ENCODE results near the gene ERBB3.
A peak's percentile ranks its signal among the peaks of the same experiment; 100 is the strongest.

The ERBB3 gene

GRCh38 chr12:56121204-56121870, 41.4 kb downstream of the ERBB3 start:
- Histone ChIP-seq H2AK5ac (ENCODE audit: low read length) (no peak overlapping the region), H3K56ac (ENCODE audit: low read length) (no peak overlapping the region), H2BK15ac (replicated peaks; ENCODE audit: low read depth) (no peak overlapping the region), H3K27me3 (ENCODE audit: insufficient read depth, low read length, poor library complexity) (no peaks in the 10 kb centered on the region), H3K36me3 (ENCODE audit: control insufficient read depth, insufficient read depth, low read length) (peaks cover 2% of the 10 kb centered on the region), H4K8ac (ENCODE audit: low read depth, low read length) (no peak overlapping the region), H3K4me1 (ENCODE audit: control insufficient read depth, low read depth, low read length) (peaks cover 5% of the 10 kb centered on the region), H2BK120ac (ENCODE audit: low read depth, low read length) (no peak overlapping the region), H3K18ac (ENCODE audit: low read length) (no peak overlapping the region), H3K27ac (ENCODE audit: low read depth, low read length) (no peak overlapping the region), H3K4ac (ENCODE audit: low read depth, low read length) (no peak overlapping the region), H3K79me1 (ENCODE audit: low read length) (peaks cover 2% of the 10 kb centered on the region), H3K9ac (ENCODE audit: low read length) (no peak overlapping the region), H3K4me3 (ENCODE audit: low read length) (no peak overlapping the region), H4K5ac (ENCODE audit: low read length) (no peak overlapping the region), H3K4me2 (ENCODE audit: low read length) (no peak overlapping the region), H2BK5ac (ENCODE audit: low read length) (no peak overlapping the region), H3K79me2 (ENCODE audit: control insufficient read depth, insufficient read depth, low read length) (peaks cover 11% of the 10 kb centered on the region), H3K23ac (ENCODE audit: low read length) (no peak overlapping the region)
- no peak for DNase-seq
- no CpG with 5 or more reads among the region's 11 CpGs for WGBS (ENCODE audit: extremely low coverage, insufficient coverage, low lambda C conversion rate)

DNA sequence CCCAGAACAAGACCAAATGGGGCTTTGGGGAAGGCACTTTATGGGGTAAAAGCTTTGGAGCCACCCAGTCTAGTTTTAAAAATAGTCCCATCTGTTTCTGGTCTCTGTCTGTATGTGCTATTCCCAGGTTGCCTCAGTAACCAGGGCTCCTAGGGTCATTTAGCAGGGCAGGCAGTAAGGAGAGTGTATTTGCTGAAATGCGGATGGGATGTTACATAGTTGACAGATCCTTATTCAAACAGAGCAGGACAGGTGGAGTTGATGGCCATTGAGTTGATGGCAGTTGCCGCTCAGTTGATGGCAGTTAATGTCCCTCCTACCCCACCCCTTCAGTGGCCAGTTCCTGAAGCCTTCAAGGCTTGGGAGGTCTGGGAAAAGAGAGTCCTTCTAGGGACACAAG, 42.7 kb downstream of the ERBB3 start:
- Histone ChIP-seq H4K8ac (ENCODE audit: low read depth, low read length) (no peak overlapping the region), H3K4ac (ENCODE audit: low read depth, low read length) (no peak overlapping the region), H2BK15ac (replicated peaks; ENCODE audit: low read depth) (no peak overlapping the region), H3K56ac (ENCODE audit: low read length) (no peak overlapping the region), H3K4me3 (ENCODE audit: low read length) (no peak overlapping the region), H3K4me2 (ENCODE audit: low read length) (no peak overlapping the region), H3K18ac (ENCODE audit: low read length) (no peak overlapping the region), H3K9ac (ENCODE audit: low read length) (no peak overlapping the region), H3K4me1 (ENCODE audit: control insufficient read depth, low read depth, low read length) (peaks cover 10% of the 10 kb centered on the region), H3K79me2 (ENCODE audit: control insufficient read depth, insufficient read depth, low read length) (peaks cover 2% of the 10 kb centered on the region), H3K27me3 (ENCODE audit: insufficient read depth, low read length, poor library complexity) (no peaks in the 10 kb centered on the region), H3K36me3 (ENCODE audit: control insufficient read depth, insufficient read depth, low read length) (peaks cover 2% of the 10 kb centered on the region), H3K27ac (ENCODE audit: low read depth, low read length) (no peak overlapping the region), H2BK5ac (ENCODE audit: low read length) (no peak overlapping the region), H3K23ac (ENCODE audit: low read length) (no peak overlapping the region), H3K79me1 (ENCODE audit: low read length) (peaks cover 2% of the 10 kb centered on the region), H2BK120ac (ENCODE audit: low read depth, low read length) (no peak overlapping the region), H2AK5ac (ENCODE audit: low read length) (no peak overlapping the region), H4K5ac (ENCODE audit: low read length) (no peak overlapping the region)
- DNase-seq = no peak
- WGBS (ENCODE audit: extremely low coverage, insufficient coverage, low lambda C conversion rate) = no CpG with 5 or more reads among the region's 2 CpGs

DNA sequence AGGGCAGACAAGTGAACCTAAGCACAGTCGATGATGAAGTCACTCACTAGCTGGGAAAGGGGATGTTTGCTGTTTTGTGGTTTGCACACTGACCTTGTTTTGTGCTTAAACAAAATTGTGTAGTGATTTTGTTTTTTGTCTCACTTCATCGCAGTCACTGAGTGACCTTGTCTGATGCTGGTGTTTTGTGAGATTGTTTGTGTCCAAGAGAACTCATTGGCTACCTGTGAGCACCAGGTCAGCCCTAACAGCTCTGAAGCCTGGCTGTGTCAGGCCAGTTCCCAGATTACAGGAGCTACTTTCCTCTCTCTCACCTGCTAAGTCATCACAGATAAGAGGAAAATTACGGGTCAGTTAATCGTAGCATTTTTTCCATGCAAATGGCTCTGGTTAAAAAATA, 44.2 kb downstream of the ERBB3 start:
- DNase-seq = no peak
- Histone ChIP-seq H3K9ac (ENCODE audit: low read length) (no peak overlapping the region), H3K18ac (ENCODE audit: low read length) (no peak overlapping the region), H3K27me3 (ENCODE audit: insufficient read depth, low read length, poor library complexity) (no peaks in the 10 kb centered on the region), H3K4me1 (ENCODE audit: control insufficient read depth, low read depth, low read length) (peaks cover 6% of the 10 kb centered on the region), H3K4me3 (ENCODE audit: low read length) (no peak overlapping the region), H3K23ac (ENCODE audit: low read length) (no peak overlapping the region), H3K4me2 (ENCODE audit: low read length) (no peak overlapping the region), H3K36me3 (ENCODE audit: control insufficient read depth, insufficient read depth, low read length) (no peaks in the 10 kb centered on the region), H2BK15ac (replicated peaks; ENCODE audit: low read depth) (no peak overlapping the region), H3K27ac (ENCODE audit: low read depth, low read length) (no peak overlapping the region), H4K8ac (ENCODE audit: low read depth, low read length) (no peak overlapping the region), H3K56ac (ENCODE audit: low read length) (no peak overlapping the region), H3K79me1 (ENCODE audit: low read length) (peaks cover 4% of the 10 kb centered on the region), H2AK5ac (ENCODE audit: low read length) (no peak overlapping the region), H3K4ac (ENCODE audit: low read depth, low read length) (no peak overlapping the region), H3K79me2 (ENCODE audit: control insufficient read depth, insufficient read depth, low read length) (no peaks in the 10 kb centered on the region), H2BK120ac (ENCODE audit: low read depth, low read length) (no peak overlapping the region), H4K5ac (ENCODE audit: low read length) (no peak overlapping the region), H2BK5ac (ENCODE audit: low read length) (no peak overlapping the region)
- no CpG with 5 or more reads among the region's 4 CpGs for WGBS (ENCODE audit: extremely low coverage, insufficient coverage, low lambda C conversion rate)

- Histone ChIP-seq H3K27me3 (ENCODE audit: insufficient read depth, low read length, poor library complexity) (no peaks in the 10 kb centered on the region), H3K4ac (ENCODE audit: low read depth, low read length) (no peak overlapping the region), H3K27ac (ENCODE audit: low read depth, low read length) (no peak overlapping the region), H2BK120ac (ENCODE audit: low read depth, low read length) (no peak overlapping the region), H3K36me3 (ENCODE audit: control insufficient read depth, insufficient read depth, low read length) (no peaks in the 10 kb centered on the region), H3K9ac (ENCODE audit: low read length) (peak overlapping the region; percentile 18), H3K18ac (ENCODE audit: low read length) (no peak overlapping the region), H4K8ac (ENCODE audit: low read depth, low read length) (no peak overlapping the region), H2AK5ac (ENCODE audit: low read length) (no peak overlapping the region), H3K4me1 (ENCODE audit: control insufficient read depth, low read depth, low read length) (peaks cover 8% of the 10 kb centered on the region), H3K4me3 (ENCODE audit: low read length) (no peak overlapping the region), H2BK15ac (replicated peaks; ENCODE audit: low read depth) (no peak overlapping the region), H3K56ac (ENCODE audit: low read length) (peak overlapping the region; percentile 56), H3K4me2 (ENCODE audit: low read length) (no peak overlapping the region), H3K23ac (ENCODE audit: low read length) (no peak overlapping the region), H3K79me1 (ENCODE audit: low read length) (peaks cover 12% of the 10 kb centered on the region), H2BK5ac (ENCODE audit: low read length) (no peak overlapping the region), H3K79me2 (ENCODE audit: control insufficient read depth, insufficient read depth, low read length) (peaks cover 4% of the 10 kb centered on the region), H4K5ac (ENCODE audit: low read length) (no peak overlapping the region)
- WGBS (ENCODE audit: extremely low coverage, insufficient coverage, low lambda C conversion rate) = no CpG with 5 or more reads among the region's 3 CpGs
- DNase-seq = no peak
Observed at GRCh38 chr12:56126732-56127239, 46.8 kb downstream of the ERBB3 start.

DNA sequence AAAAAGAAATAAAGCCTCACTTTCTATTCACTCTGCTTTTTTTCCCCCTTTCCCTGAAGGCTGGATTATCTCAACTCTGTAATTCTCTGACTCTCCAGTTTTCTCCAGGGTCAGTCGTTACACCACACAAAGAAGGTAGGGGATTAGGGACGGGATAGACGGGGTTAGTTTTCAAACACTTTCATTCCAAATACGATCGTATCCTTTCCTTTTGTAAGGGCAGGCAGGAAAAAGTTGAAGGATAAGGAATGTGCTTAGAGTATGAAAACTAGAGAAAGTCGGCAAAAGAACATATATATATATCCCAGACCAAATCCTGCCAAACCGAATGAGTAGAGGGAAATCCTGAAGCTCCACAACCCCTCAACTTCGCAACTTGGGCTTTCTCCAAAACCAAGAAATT, 47.5 kb downstream of the ERBB3 start:
- no peak overlapping the region for H3K23ac ChIP-seq (ENCODE audit: low read length)
- H3K9ac ChIP-seq (ENCODE audit: low read length) = peak overlapping the region; percentile 50
- H3K18ac ChIP-seq (ENCODE audit: low read length) = no peak overlapping the region
- no peak overlapping the region for H2BK5ac ChIP-seq (ENCODE audit: low read length)
- H2BK120ac ChIP-seq (ENCODE audit: low read depth, low read length) = no peak overlapping the region
- DNase-seq = no peak
- H3K4ac ChIP-seq (ENCODE audit: low read depth, low read length) = no peak overlapping the region
- peaks cover 4% of the 10 kb centered on the region for H3K79me2 ChIP-seq (ENCODE audit: control insufficient read depth, insufficient read depth, low read length)
- H4K8ac ChIP-seq (ENCODE audit: low read depth, low read length) = no peak overlapping the region
- H2AK5ac ChIP-seq (ENCODE audit: low read length) = no peak overlapping the region
- peak overlapping the region; percentile 28 for H3K56ac ChIP-seq (ENCODE audit: low read length)
- peaks cover 12% of the 10 kb centered on the region for H3K79me1 ChIP-seq (ENCODE audit: low read length)
- H2BK15ac ChIP-seq (replicated peaks; ENCODE audit: low read depth) = no peak overlapping the region
- no CpG with 5 or more reads among the region's 8 CpGs for WGBS (ENCODE audit: extremely low coverage, insufficient coverage, low lambda C conversion rate)
- H3K27ac ChIP-seq (ENCODE audit: low read depth, low read length) = no peak overlapping the region
- no peak overlapping the region for H4K5ac ChIP-seq (ENCODE audit: low read length)
- H3K4me3 ChIP-seq (ENCODE audit: low read length) = no peak overlapping the region
- H3K36me3 ChIP-seq (ENCODE audit: control insufficient read depth, insufficient read depth, low read length) = no peaks in the 10 kb centered on the region
- peak overlapping the region; percentile 22 for H3K4me2 ChIP-seq (ENCODE audit: low read length)
- H3K27me3 ChIP-seq (ENCODE audit: insufficient read depth, low read length, poor library complexity) = no peaks in the 10 kb centered on the region
- peaks cover 8% of the 10 kb centered on the region for H3K4me1 ChIP-seq (ENCODE audit: control insufficient read depth, low read depth, low read length)
